IMR-90 (cell line): ENCODE results near the gene KRTAP12-2. TPM values are rescaled to one million over a fixed set of nuclear protein-coding genes. Genes with fewer than 3 reads are reported as not detected.
"Not testable (repeated sequence)": the region's sequence is repeated elsewhere in the genome, so short reads cannot be mapped to it uniquely, and the experiment has no call there.

Experiments
- ATAC-seq: fragments of 200-7000 bp; cut with Tn5 transposase; 2 replicates; pipeline ENCODE4 v1.9.1; 2020; ENCODE audit warnings: low read depth, mild to moderate bottlenecking, moderate library complexity
- BruUV-seq: library from RNA; stranded (reverse); fragments of 400-500 nt; replicated peaks from 2 replicates; lab custom pipeline; 2021; lab: Mats Ljungman, UMichigan
- CTCF ChIA-PET: fragments of 300-600 bp; formaldehyde crosslinking; extraction: SDS; loops from one replicate; lab custom pipeline; 2021; ENCODE audit warnings: antibody characterized with exemption; lab: Yijun Ruan, JAX
- POLR2A ChIA-PET: fragments of 300-600 bp; sonication (Branson Sonifier 250); formaldehyde crosslinking; loops from one replicate; lab custom pipeline; 2022; ENCODE audit warnings: antibody characterized with exemption; ENCODE audit not compliant: unreplicated experiment; lab: Charles Lee
- DNase-seq: peaks from one replicate; pipeline ENCODE4 v3.0.0; 2013
- H2AFZ ChIP-seq: replicated peaks from 2 replicates; pipeline ENCODE3; 2013; ENCODE audit warnings: low read length, mild to moderate bottlenecking; ENCODE audit not compliant: poor library complexity
- H2AK5ac ChIP-seq: 2 replicates; pipeline ENCODE4 v1.6.1; 2013; ENCODE audit warnings: low read depth, low read length, inconsistent platforms
- H2AK9ac ChIP-seq: replicated peaks from 2 replicates; pipeline ENCODE3; 2013; ENCODE audit warnings: mild to moderate bottlenecking, low read depth, low read length, moderate library complexity; ENCODE audit not compliant: poor library complexity
- H2BK120ac ChIP-seq: 2 replicates; pipeline ENCODE4 v1.6.1; 2013; ENCODE audit warnings: low read depth, low read length, inconsistent platforms
- H2BK15ac ChIP-seq: 3 replicates; pipeline ENCODE4 v1.6.1; 2013; ENCODE audit warnings: low read depth, low read length, inconsistent platforms
- H2BK20ac ChIP-seq: 2 replicates; pipeline ENCODE4 v1.6.1; 2013; ENCODE audit warnings: low read depth, mild to moderate bottlenecking, inconsistent platforms, low read length, moderate library complexity
- H2BK5ac ChIP-seq: 2 replicates; pipeline ENCODE4 v1.6.1; 2013; ENCODE audit warnings: mild to moderate bottlenecking, low read depth, low read length, inconsistent platforms; ENCODE audit not compliant: poor library complexity, severe bottlenecking
- H3K14ac ChIP-seq: replicated peaks from 2 replicates; pipeline ENCODE4 v1.6.1; 2013; ENCODE audit warnings: low read depth, low read length, inconsistent platforms
- H3K18ac ChIP-seq: 2 replicates; pipeline ENCODE4 v1.6.1; 2013; ENCODE audit warnings: low read depth, low read length, control low read depth
- H3K23ac ChIP-seq: 2 replicates; pipeline ENCODE4 v1.6.1; 2013; ENCODE audit warnings: low read depth, low read length, inconsistent platforms
- H3K27ac ChIP-seq: 2 replicates; pipeline ENCODE4 v1.5.1; 2013; ENCODE audit warnings: mild to moderate bottlenecking, control low read depth, low read length; ENCODE audit not compliant: insufficient read depth
- H3K27me3 ChIP-seq: 2 replicates; pipeline ENCODE4 v1.6.1; 2013; ENCODE audit warnings: low read length; ENCODE audit not compliant: control insufficient read depth, insufficient read depth
- H3K36me3 ChIP-seq: 2 replicates; pipeline ENCODE4 v1.6.1; 2013; ENCODE audit warnings: low read length, mixed read lengths; ENCODE audit not compliant: control insufficient read depth, insufficient read depth
- H3K4ac ChIP-seq: 2 replicates; pipeline ENCODE4 v1.6.1; 2013; ENCODE audit warnings: low read depth, low read length, inconsistent platforms
- H3K4me1 ChIP-seq: 2 replicates; pipeline ENCODE4 v1.6.1; 2013; ENCODE audit warnings: low read length, mixed read lengths; ENCODE audit not compliant: control insufficient read depth, insufficient read depth
- H3K4me2 ChIP-seq: 2 replicates; pipeline ENCODE4 v1.6.1; 2013; ENCODE audit warnings: low read depth, mild to moderate bottlenecking, control low read depth, low read length, moderate library complexity
- H3K4me3 ChIP-seq: 2 replicates; pipeline ENCODE4 v1.5.1; 2013; ENCODE audit warnings: low read depth, mild to moderate bottlenecking, control low read depth, low read length, moderate library complexity; ENCODE audit not compliant: insufficient read depth
- H3K56ac ChIP-seq: 2 replicates; pipeline ENCODE4 v1.6.1; 2013; ENCODE audit warnings: low read length, inconsistent platforms; ENCODE audit not compliant: insufficient read depth; ENCODE audit errors: extremely low read depth
- H3K79me1 ChIP-seq, 2 experiments: 2 replicates each; pipeline ENCODE4 v1.6.1; 2013; ENCODE audit warnings: low read length in 2 of 2, inconsistent platforms in 1 of 2, low read depth in 1 of 2
- H3K9ac ChIP-seq: 2 replicates; pipeline ENCODE4 v1.6.1; 2013; ENCODE audit warnings: low read depth, low read length, control low read depth
- H3K9me1 ChIP-seq: 2 replicates; pipeline ENCODE4 v1.6.1; 2013; ENCODE audit warnings: low read length, inconsistent platforms; ENCODE audit not compliant: insufficient read depth
- H3K9me3 ChIP-seq: 2 replicates; pipeline ENCODE4 v1.6.1; 2013; ENCODE audit warnings: low read length; ENCODE audit not compliant: control insufficient read depth, insufficient read depth
- H4K20me1 ChIP-seq: 2 replicates; pipeline ENCODE4 v1.6.1; 2013; ENCODE audit warnings: low read length, inconsistent platforms; ENCODE audit not compliant: insufficient read depth
- H4K5ac ChIP-seq: 2 replicates; pipeline ENCODE4 v1.6.1; 2013; ENCODE audit warnings: mild to moderate bottlenecking, low read depth, low read length, control low read depth
- H4K8ac ChIP-seq, 2 experiments: 2 replicates each; pipeline ENCODE4 v1.6.1; 2013; ENCODE audit warnings: low read depth in 2 of 2, low read length in 2 of 2, control low read depth in 1 of 2, inconsistent platforms in 1 of 2
- H4K91ac ChIP-seq: 2 replicates; pipeline ENCODE4 v1.6.1; 2013; ENCODE audit warnings: low read depth, low read length, inconsistent platforms; ENCODE audit not compliant: insufficient read depth
- CEBPB ChIP-seq: IDR thresholded peaks from 2 replicates; pipeline ENCODE4 v1.6.1; 2012; ENCODE audit warnings: low read depth, low read length, improper control_type of control experiment
- POLR2A ChIP-seq: IDR thresholded peaks from 2 replicates; pipeline ENCODE4 v1.6.1; 2012; ENCODE audit warnings: mild to moderate bottlenecking, low read depth, low read length
- WGBS, 2 experiments: methylation state at CpG; one replicate each; pipeline versions ENCODE4 v1.1.5 to v1.1.7; 2013; ENCODE audit warnings: missing lambda C conversion rate in 2 of 2; ENCODE audit not compliant: insufficient read length in 1 of 2; ENCODE audit errors: extremely low coverage in 2 of 2; 5-methylcytosine and 5-hydroxymethylcytosine counted together
- dilution Hi-C: fragments of 300-500 bp; cut with HindIII; formaldehyde crosslinking; loops from one replicate; pipeline ENCODE4 v1.14.3; 2018; ENCODE audit warnings: low sequenced_read_pairs; ENCODE audit not compliant: unreplicated experiment
- in situ Hi-C: fragments of 300-500 bp; cut with MboI; formaldehyde crosslinking; loops from 3 replicates; pipeline ENCODE4 v1.14.3; 2019; ENCODE audit warnings: low sequenced_read_pairs, inconsistent platforms, mixed read lengths
- intact Hi-C: fragments of 100-400 bp; cut with micrococcal nuclease; formaldehyde crosslinking; loops from 2 replicates; pipeline ENCODE4 v1.10.0; 2022
- polyA plus RNA-seq, 3 experiments: library from polyadenylated mRNA; depleted of rRNA; stranded (reverse); fragments of >200 nt; gene quantifications; 2 replicates each; pipeline ENCODE4 v1.2.3, GENCODE V29; 2012; ENCODE audit warnings: low replicate concordance in 1 of 3
- total RNA-seq: library from RNA; depleted of rRNA; stranded (reverse); fragments of >200 nt; gene quantifications from 2 replicates; pipeline ENCODE4 v1.2.3, GENCODE V29; 2012

Gene KRTAP12-2
- total and polyA plus RNA-seq, 2 of the 4 experiments (the other 2 are of a cell fraction): not detected

- no peak for TF ChIP-seq POLR2A
- no peak for TF ChIP-seq CEBPB
Measured at GRCh38 chr21:44697811-44698734, 31.3 kb upstream of the KRTAP12-2 start (continued).

- POLR2A ChIA-PET, H2AK5ac ChIP-seq, H4K5ac ChIP-seq, H3K4me1 ChIP-seq, ATAC-seq, in situ Hi-C loops, H3K9me1 ChIP-seq, H2BK5ac ChIP-seq, H3K23ac ChIP-seq, H4K91ac ChIP-seq, H2AFZ ChIP-seq, DNase-seq, H3K9ac ChIP-seq, H3K9me3 ChIP-seq, H3K79me1 ChIP-seq, H3K27ac ChIP-seq, H2BK120ac ChIP-seq, H2BK20ac ChIP-seq, H3K14ac ChIP-seq, H4K8ac ChIP-seq, H3K36me3 ChIP-seq, CTCF ChIA-PET, H3K4me3 ChIP-seq, H2AK9ac ChIP-seq, H3K4ac ChIP-seq, H2BK15ac ChIP-seq, H3K56ac ChIP-seq, H3K4me2 ChIP-seq, H3K18ac ChIP-seq, BruUV-seq, dilution Hi-C loops, intact Hi-C loops, H4K20me1 ChIP-seq: not testable (repeated sequence)
- WGBS, 2 experiments: 24% methylated on average over 8 of the region's 21 CpGs; no CpG with 5 or more reads in 1 of the 2 experiments
- peaks cover 55% of the 10 kb centered on the region for H3K27me3 ChIP-seq
Measured at GRCh38 chr21:44697172-44697810, 30.6 kb upstream of the KRTAP12-2 start, which contains the start of gene KRTAP10-12. KRTAP10-12 (plus strand) TSS chr21:44697172; CDS start chr21:44697202, 30 bp downstream.
